Kidney (tissue), 14 donors: ENCODE results near the gene ADAM17. TPM values are rescaled to one million over a fixed set of nuclear protein-coding genes. Genes with fewer than 3 reads are reported as not detected.

Experiments
- DNase-seq, 5 donors: peaks; one replicate each; pipeline ENCODE4 v3.0.0-alpha.2; 2013 to 2020
- FAIRE-seq: peaks from 2 replicates; lab custom pipeline; 2012; peaks lifted over from hg19 to GRCh38; lab: Jason Lieb, UNC
- H3K27ac ChIP-seq, 2 donors: one replicate each; pipeline ENCODE4 v1.7.0; 2013; ENCODE audit warnings: low read depth in 2 of 2, low read length in 2 of 2, inconsistent platforms in 1 of 2
- H3K27me3 ChIP-seq: one replicate; pipeline ENCODE4 v1.7.1; 2013; ENCODE audit warnings: low read length, inconsistent platforms; ENCODE audit not compliant: control insufficient read depth, insufficient read depth
- H3K36me3 ChIP-seq, 3 donors: one replicate each; pipeline versions ENCODE4 v1.7.0 to v1.7.1; 2013; ENCODE audit warnings: low read length in 3 of 3, control low read depth in 1 of 3, inconsistent platforms in 1 of 3; ENCODE audit not compliant: insufficient read depth in 3 of 3, control insufficient read depth in 2 of 3
- H3K4me1 ChIP-seq, 3 donors: one replicate each; pipeline versions ENCODE4 v1.7.0 to v1.7.1; 2013; ENCODE audit warnings: low read length in 3 of 3, inconsistent platforms in 1 of 3, low read depth in 1 of 3; ENCODE audit not compliant: control insufficient read depth in 2 of 3, insufficient read depth in 2 of 3
- H3K4me3 ChIP-seq, 3 donors: one replicate each; pipeline versions ENCODE4 v1.7.0 to v1.8.1; 2013; ENCODE audit warnings: low read length in 3 of 3, control low read depth in 1 of 3, inconsistent platforms in 1 of 3
- H3K9ac ChIP-seq, 3 donors: one replicate each; pipeline versions ENCODE4 v1.7.0 to v1.7.1; 2013; ENCODE audit warnings: low read length in 3 of 3, control low read depth in 1 of 3, inconsistent platforms in 1 of 3
- H3K9me3 ChIP-seq, 3 donors: one replicate each; pipeline versions ENCODE4 v1.7.0 to v1.7.1; 2013; ENCODE audit warnings: low read length in 3 of 3, control low read depth in 1 of 3, inconsistent platforms in 1 of 3; ENCODE audit not compliant: control insufficient read depth in 2 of 3, insufficient read depth in 1 of 3
- CTCF ChIP-seq: IDR thresholded peaks from 3 replicates; pipeline ENCODE4 v1.5.1; 2012; ENCODE audit warnings: mild to moderate bottlenecking, moderate library complexity, borderline replicate concordance; ENCODE audit not compliant: insufficient read depth; ENCODE audit errors: extremely low read depth
- intact Hi-C: fragments of 100-400 bp; cut with DNase I; formaldehyde crosslinking; loops from one replicate; pipeline ENCODE4 v1.11.1; 2022
- polyA plus RNA-seq: library from polyadenylated mRNA; stranded (reverse); fragments of 350-450 nt; fragmentation: Illumina TruSeq; extraction: RNeasy Lipid Tissue Mini Kit (QIAGEN cat#74804); gene quantifications from one replicate; pipeline ENCODE4 v1.2.3, GENCODE V29; 2014; ENCODE audit warnings: low read depth, low replicate concordance; ENCODE audit not compliant: insufficient read depth
- total RNA-seq: library from RNA; stranded (reverse); fragmentation: NEBNext Ultra II Directional; extraction: Animal tissue kit (Norgen Biotek cat#: 25700); gene quantifications from one replicate; pipeline ENCODE4 v1.2.1, GENCODE V29; 2021
- donor health status: control.
- donor health status: control.
- donor health status: control.
- donor health status: control.
- donor health status: control.
- donor health status: DM: yes; HTN: yes; CAD: no.
- donor health status: Normal renal cell carcinoma (clear cell type).

Gene ADAM17
- total and polyA plus RNA-seq, 2 donors from 2014 or later: 6.5 to 29.9 TPM

- H3K9ac ChIP-seq: no peak overlapping the region
- FAIRE-seq (no peak), DNase-seq (no peak)
- no peaks in the 10 kb centered on the region for H3K9me3 ChIP-seq
- H3K27ac ChIP-seq: no peak overlapping the region
- H3K4me3 ChIP-seq: no peak overlapping the region
- intact Hi-C loops: no loop called here
- H3K36me3 ChIP-seq: peaks cover 0 to 5% (median 2%) of the 10 kb centered on the region in 3 donors
- no peaks in the 10 kb centered on the region for H3K27me3 ChIP-seq
- H3K4me1 ChIP-seq: no peaks in the 10 kb centered on the region
- no peak for TF ChIP-seq CTCF
Measured at GRCh38 chr2:9460441-9461017, 95.1 kb downstream of the ADAM17 start.

- FAIRE-seq: no peak
- H3K4me1 ChIP-seq: no peaks in the 10 kb centered on the region
- DNase-seq: no peak
- intact Hi-C loops: no loop called here
- no peak overlapping the region for H3K4me3 ChIP-seq
- H3K36me3 ChIP-seq: peaks cover 0 to 17% (median 6%) of the 10 kb centered on the region in 3 donors
- no peak overlapping the region for H3K9ac ChIP-seq
- H3K9me3 ChIP-seq: no peaks in the 10 kb centered on the region
- TF ChIP-seq CTCF: no peak
- H3K27ac ChIP-seq: no peak overlapping the region
- no peaks in the 10 kb centered on the region for H3K27me3 ChIP-seq
Measured at GRCh38 chr2:9451231-9451630, 104.4 kb downstream of the ADAM17 start.

- peaks cover 12 to 28% (median 13%) of the 10 kb centered on the region in 3 donors for H3K36me3 ChIP-seq
- DNase-seq: no peak
- intact Hi-C loops: no loop called here
- no peaks in the 10 kb centered on the region for H3K9me3 ChIP-seq
- H3K4me1 ChIP-seq: no peaks in the 10 kb centered on the region
- no peak overlapping the region for H3K9ac ChIP-seq
- FAIRE-seq: no peak
- no peaks in the 10 kb centered on the region for H3K27me3 ChIP-seq
- no peak for TF ChIP-seq CTCF
- H3K4me3 ChIP-seq: no peak overlapping the region
- H3K27ac ChIP-seq: no peak overlapping the region
Measured at GRCh38 chr2:9445089-9445488, 110.5 kb downstream of the ADAM17 start.

GRCh38 chr2:9443526-9443925 is 112.1 kb downstream of the ADAM17 start:
- no peaks in the 10 kb centered on the region for H3K27me3 ChIP-seq
- H3K4me1 ChIP-seq: no peaks in the 10 kb centered on the region
- no peak for TF ChIP-seq CTCF
- intact Hi-C loops: no loop called here
- no peak overlapping the region for H3K27ac ChIP-seq
- FAIRE-seq: no peak
- no peaks in the 10 kb centered on the region for H3K9me3 ChIP-seq
- H3K9ac ChIP-seq: no peak overlapping the region
- DNase-seq: no peak
- no peak overlapping the region for H3K4me3 ChIP-seq
- peaks cover 12 to 32% (median 13%) of the 10 kb centered on the region in 3 donors for H3K36me3 ChIP-seq
